K562 (cell line): Measurements from ENCODE around the gene CNPY4. TPM values are rescaled to one million over a fixed set of nuclear protein-coding genes. Genes with fewer than 3 reads are reported as not detected.
A peak's percentile ranks its signal among the peaks of the same experiment; 100 is the strongest.

Source experiments
- CREB1 ChIP-seq, 2 experiments: sonication (generic) in 1 of 2; formaldehyde crosslinking in 1 of 2; IDR thresholded peaks; 2 replicates each; pipeline versions ENCODE4 v1.6.1 to v1.8.0; 2012 to 2022; ENCODE audit warnings: inconsistent platforms in 1 of 2, mild to moderate bottlenecking in 1 of 2, missing genetic modification reagents in 1 of 2, moderate library complexity in 1 of 2
- E2F8 ChIP-seq: fragments of 450-650 bp; IDR thresholded peaks from 2 replicates; pipeline ENCODE4 v1.7.1; 2018; ENCODE audit warnings: mild to moderate bottlenecking, low read depth; ENCODE audit not compliant: partially characterized antibody
- EP300 ChIP-seq: IDR thresholded peaks from 2 replicates; pipeline ENCODE4 v1.6.1; 2012; ENCODE audit warnings: low read length, improper control_type of control experiment
- GTF2A2 ChIP-seq: IDR thresholded peaks from 2 replicates; pipeline ENCODE4 v1.6.1; 2016; ENCODE audit warnings: mild to moderate bottlenecking, missing genetic modification characterization, missing compliant biosample characterization
- IFI16 ChIP-seq: fragments of 250-450 bp; sonication (Bioruptor Pico); IDR thresholded peaks from 2 replicates; pipeline ENCODE4 v2.1.2; 2022; ENCODE audit warnings: mild to moderate bottlenecking, inconsistent platforms
- ILF3 ChIP-seq: fragments of 450-650 bp; IDR thresholded peaks from 2 replicates; pipeline ENCODE4 v1.6.1; 2018; ENCODE audit warnings: antibody characterized with exemption, mild to moderate bottlenecking, moderate library complexity, borderline replicate concordance
- KLF1 ChIP-seq: fragments of 450-650 bp; IDR thresholded peaks from 2 replicates; pipeline ENCODE4 v1.6.1; 2016; ENCODE audit warnings: missing genetic modification characterization, missing compliant biosample characterization
- NFE2 ChIP-seq: IDR thresholded peaks from 2 replicates; pipeline ENCODE4 v1.6.1; 2014; ENCODE audit warnings: antibody characterized with exemption, low read depth
- NONO ChIP-seq, 2 experiments: fragments of 200-400 bp in 1 of 2; fragments of 450-650 bp in 1 of 2; formaldehyde crosslinking in 1 of 2; IDR thresholded peaks; 2 replicates each; pipeline ENCODE4 v1.6.1; 2017; ENCODE audit warnings: low read depth in 2 of 2, mild to moderate bottlenecking in 2 of 2, moderate library complexity in 2 of 2, low read length in 1 of 2
- NR2C2 ChIP-seq, 2 experiments: fragments of 200-800 bp in 1 of 2; sonication (Bioruptor generic) in 1 of 2; sonication (generic) in 1 of 2; formaldehyde crosslinking in 1 of 2; IDR thresholded peaks; 2 replicates each; pipeline versions ENCODE4 v1.6.1 to v1.8.0; 2016 to 2022; ENCODE audit warnings: mild to moderate bottlenecking in 1 of 2, missing compliant biosample characterization in 1 of 2, missing genetic modification characterization in 1 of 2, missing genetic modification reagents in 1 of 2
- NR3C1 ChIP-seq: sonication (generic); formaldehyde crosslinking; IDR thresholded peaks from 2 replicates; pipeline ENCODE4 v1.8.1; 2022; ENCODE audit warnings: missing genetic modification reagents
- POLR2A ChIP-seq: fragments of 450-650 bp; conservative IDR thresholded peaks from 2 replicates; pipeline ENCODE4 v1.6.1; 2016
- RHOXF2B ChIP-seq: fragments of 250-450 bp; sonication (Bioruptor Pico); conservative IDR thresholded peaks from 2 replicates; pipeline ENCODE4 v1.5.1; 2021
- ZBTB40 ChIP-seq, 2 experiments: fragments of 450-650 bp in 1 of 2; sonication (generic) in 1 of 2; formaldehyde crosslinking in 1 of 2; IDR thresholded peaks; 2 replicates each; pipeline versions ENCODE4 v1.7.1 to v1.9.0; 2016 to 2022; ENCODE audit warnings: inconsistent platforms in 1 of 2, mild to moderate bottlenecking in 1 of 2, missing genetic modification reagents in 1 of 2
- ZSCAN29 ChIP-seq: fragments of 450-650 bp; IDR thresholded peaks from 2 replicates; pipeline ENCODE4 v1.6.1; 2017
- polyA plus RNA-seq, 8 experiments: library from polyadenylated mRNA; depleted of rRNA in 4 of 8; stranded (reverse) in 5 of 8; unstranded in 3 of 8; fragments of >200 nt; fragmentation: Nextera tagmentation in 2 of 8; fragmentation: Illumina TruSeq in 1 of 8; extraction: Ambion mirVana in 2 of 8; extraction: Trizol in 1 of 8; gene quantifications; 2 replicates each; pipeline versions ENCODE4 v1.2.1 to v1.2.3, GENCODE V29; 2011 to 2014; ENCODE audit warnings: inconsistent platforms in 1 of 8, missing spikeins in 1 of 8
- total RNA-seq, 7 experiments: library from RNA; depleted of rRNA in 6 of 7; stranded (reverse); fragments of >200 nt in 6 of 7; fragmentation: Illumina TruSeq in 2 of 7; extraction: Trizol in 2 of 7; gene quantifications; 2 replicates each; pipeline versions ENCODE4 v1.2.1 to v1.2.3, GENCODE V29; 2011 to 2021; ENCODE audit warnings: low replicate concordance in 1 of 7

The CNPY4 gene
- total and polyA plus RNA-seq, 9 of the 15 experiments (the other 6 are each of a cell fraction or from before 2014, with no cell fraction given): 1.9 to 11.2 (median 7.0) TPM

- TF ChIP-seq ZBTB40 (IDR thresholded peaks at IDR 0.05) (no peak), ZBTB40 (CRISPR knock-in tag; IDR thresholded peaks at IDR 0.05) (no peak), POLR2A (peak; percentile 84), KLF1 (tag) (no peak), GTF2A2 (tag) (no peak), RHOXF2B (CRISPR knock-in tag) (no peak), NR3C1 (CRISPR knock-in tag) (no peak), EP300 (no peak), IFI16 (CRISPR knock-in tag) (no peak), NR2C2 (CRISPR knock-in tag; IDR thresholded peaks at IDR 0.05) (no peak), NR2C2 (tag; IDR thresholded peaks at IDR 0.05) (no peak), E2F8 (peak; percentile 51), NONO (IDR thresholded peaks at IDR 0.05; ENCODE audit: low read depth in 2 of 2, low read length in 1 of 2) (no peak), NFE2 (no peak), CREB1 (IDR thresholded peaks at IDR 0.05) (no peak; the same call in 1 of the 2 replicates), CREB1 (CRISPR knock-in tag; IDR thresholded peaks at IDR 0.05) (no peak), ZSCAN29 (no peak), ILF3 (peak; percentile 72; the same call in 1 of the 2 replicates)
Observed at GRCh38 chr7:100091411-100092181, 27.8 kb upstream of the CNPY4 start (continued).
